OCI-LY3 (cell line): ENCODE data around the gene ANXA1.

Experiments
- EZH2phosphoT487 ChIP-seq: fragments of 200-600 bp; shearing (Covaris generic); IDR thresholded peaks from 2 replicates; pipeline ENCODE4 v1.6.1; 2018; ENCODE audit warnings: antibody characterized with exemption, mixed run types, low read depth
- TF ChIP-seq, protein P1 (sequence below): fragments of 200-600, 300-600 bp; sonication (generic); IDR thresholded peaks from 2 replicates; pipeline ENCODE4 v1.5.1; 2014; ENCODE audit warnings: antibody characterized with exemption, low read length, low read depth

DNA sequence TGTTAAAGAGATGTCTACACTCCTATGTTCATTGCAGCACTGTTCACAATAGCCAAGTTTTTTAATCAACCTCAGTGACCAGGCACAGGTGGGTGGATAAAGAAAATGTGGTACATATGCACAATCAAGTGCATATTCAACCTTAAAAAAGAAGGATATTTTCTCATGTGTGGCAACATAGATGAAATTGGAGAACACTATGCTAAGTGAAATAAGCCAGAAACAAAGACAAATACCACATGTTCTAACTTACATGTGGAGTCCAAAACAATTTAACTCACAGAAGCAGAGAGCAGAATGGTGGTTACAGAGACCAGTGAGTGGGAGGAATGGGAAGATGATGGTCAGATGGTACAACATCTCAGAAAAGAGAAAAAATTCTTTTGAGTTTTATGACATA is 31.8 kb downstream of the ANXA1 start:
- TF ChIP-seq, protein P1, sequence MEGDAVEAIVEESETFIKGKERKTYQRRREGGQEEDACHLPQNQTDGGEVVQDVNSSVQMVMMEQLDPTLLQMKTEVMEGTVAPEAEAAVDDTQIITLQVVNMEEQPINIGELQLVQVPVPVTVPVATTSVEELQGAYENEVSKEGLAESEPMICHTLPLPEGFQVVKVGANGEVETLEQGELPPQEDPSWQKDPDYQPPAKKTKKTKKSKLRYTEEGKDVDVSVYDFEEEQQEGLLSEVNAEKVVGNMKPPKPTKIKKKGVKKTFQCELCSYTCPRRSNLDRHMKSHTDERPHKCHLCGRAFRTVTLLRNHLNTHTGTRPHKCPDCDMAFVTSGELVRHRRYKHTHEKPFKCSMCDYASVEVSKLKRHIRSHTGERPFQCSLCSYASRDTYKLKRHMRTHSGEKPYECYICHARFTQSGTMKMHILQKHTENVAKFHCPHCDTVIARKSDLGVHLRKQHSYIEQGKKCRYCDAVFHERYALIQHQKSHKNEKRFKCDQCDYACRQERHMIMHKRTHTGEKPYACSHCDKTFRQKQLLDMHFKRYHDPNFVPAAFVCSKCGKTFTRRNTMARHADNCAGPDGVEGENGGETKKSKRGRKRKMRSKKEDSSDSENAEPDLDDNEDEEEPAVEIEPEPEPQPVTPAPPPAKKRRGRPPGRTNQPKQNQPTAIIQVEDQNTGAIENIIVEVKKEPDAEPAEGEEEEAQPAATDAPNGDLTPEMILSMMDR = no peak
- TF ChIP-seq EZH2phosphoT487 = no peak
